H4 (cell line): ENCODE data around the gene ABCA6. TPM values are rescaled to one million over a fixed set of nuclear protein-coding genes. Genes with fewer than 3 reads are reported as not detected.
A peak's percentile ranks its signal among the peaks of the same experiment; 100 is the strongest.
"Not testable (repeated sequence)": the region's sequence is repeated elsewhere in the genome, so short reads cannot be mapped to it uniquely, and the experiment has no call there.

Experiments
- DNase-seq: peaks from one replicate; pipeline ENCODE4 v3.0.0-alpha.2; 2015; ENCODE audit warnings: low spot score
- total RNA-seq: library from RNA; depleted of rRNA; stranded (reverse); fragments of >200 nt; shearing (Covaris generic); gene quantifications from 2 replicates; pipeline ENCODE4 v1.2.3, GENCODE V29; 2014; rRNA removed

The ABCA6 gene, protein sequence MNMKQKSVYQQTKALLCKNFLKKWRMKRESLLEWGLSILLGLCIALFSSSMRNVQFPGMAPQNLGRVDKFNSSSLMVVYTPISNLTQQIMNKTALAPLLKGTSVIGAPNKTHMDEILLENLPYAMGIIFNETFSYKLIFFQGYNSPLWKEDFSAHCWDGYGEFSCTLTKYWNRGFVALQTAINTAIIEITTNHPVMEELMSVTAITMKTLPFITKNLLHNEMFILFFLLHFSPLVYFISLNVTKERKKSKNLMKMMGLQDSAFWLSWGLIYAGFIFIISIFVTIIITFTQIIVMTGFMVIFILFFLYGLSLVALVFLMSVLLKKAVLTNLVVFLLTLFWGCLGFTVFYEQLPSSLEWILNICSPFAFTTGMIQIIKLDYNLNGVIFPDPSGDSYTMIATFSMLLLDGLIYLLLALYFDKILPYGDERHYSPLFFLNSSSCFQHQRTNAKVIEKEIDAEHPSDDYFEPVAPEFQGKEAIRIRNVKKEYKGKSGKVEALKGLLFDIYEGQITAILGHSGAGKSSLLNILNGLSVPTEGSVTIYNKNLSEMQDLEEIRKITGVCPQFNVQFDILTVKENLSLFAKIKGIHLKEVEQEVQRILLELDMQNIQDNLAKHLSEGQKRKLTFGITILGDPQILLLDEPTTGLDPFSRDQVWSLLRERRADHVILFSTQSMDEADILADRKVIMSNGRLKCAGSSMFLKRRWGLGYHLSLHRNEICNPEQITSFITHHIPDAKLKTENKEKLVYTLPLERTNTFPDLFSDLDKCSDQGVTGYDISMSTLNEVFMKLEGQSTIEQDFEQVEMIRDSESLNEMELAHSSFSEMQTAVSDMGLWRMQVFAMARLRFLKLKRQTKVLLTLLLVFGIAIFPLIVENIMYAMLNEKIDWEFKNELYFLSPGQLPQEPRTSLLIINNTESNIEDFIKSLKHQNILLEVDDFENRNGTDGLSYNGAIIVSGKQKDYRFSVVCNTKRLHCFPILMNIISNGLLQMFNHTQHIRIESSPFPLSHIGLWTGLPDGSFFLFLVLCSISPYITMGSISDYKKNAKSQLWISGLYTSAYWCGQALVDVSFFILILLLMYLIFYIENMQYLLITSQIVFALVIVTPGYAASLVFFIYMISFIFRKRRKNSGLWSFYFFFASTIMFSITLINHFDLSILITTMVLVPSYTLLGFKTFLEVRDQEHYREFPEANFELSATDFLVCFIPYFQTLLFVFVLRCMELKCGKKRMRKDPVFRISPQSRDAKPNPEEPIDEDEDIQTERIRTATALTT (N-terminal part only)
- total RNA-seq, result 1.2 TPM in 1 of 2 replicates, not detected in the other

DNA sequence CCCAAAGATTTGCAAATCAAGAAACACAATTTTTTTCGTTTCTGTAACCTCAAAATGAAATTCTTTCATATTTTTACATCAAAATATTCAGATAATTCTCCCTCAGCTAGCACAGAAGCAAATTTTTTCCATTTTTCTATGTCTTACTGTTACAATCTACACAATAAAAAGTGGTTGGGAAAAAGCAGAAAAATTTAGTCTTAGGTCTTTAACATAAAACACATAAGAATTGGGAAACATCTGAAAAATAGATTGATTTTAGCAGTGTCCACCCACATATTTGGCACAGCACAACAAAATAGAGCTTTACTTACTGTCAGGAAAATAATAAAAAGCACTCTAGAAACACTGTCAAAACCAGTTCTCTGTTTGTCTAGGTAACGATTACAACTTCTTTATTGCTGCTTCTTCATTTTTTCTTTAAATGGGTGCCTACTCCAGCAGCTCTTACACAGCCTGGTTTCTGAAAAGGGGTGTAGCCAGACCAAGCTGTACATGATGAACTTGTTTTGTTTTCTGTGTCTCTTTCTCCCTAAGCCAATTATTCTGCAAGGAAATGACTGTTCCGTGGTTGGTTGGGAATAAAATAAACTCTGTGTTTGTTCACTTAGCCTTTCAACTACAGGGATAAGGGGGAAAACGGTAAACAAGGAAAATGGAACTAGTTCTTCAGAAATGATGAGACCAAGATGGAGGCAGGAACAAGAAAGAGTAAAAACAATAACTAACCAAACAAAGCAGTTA is at the start of gene ABCA6:
TSS of gene ABCA6 (minus strand) at position 465 of the 744 bp plus-strand sequence. CDS start 1,192 bp downstream, outside the sequence.
- peak; percentile 36 for DNase-seq

DNA sequence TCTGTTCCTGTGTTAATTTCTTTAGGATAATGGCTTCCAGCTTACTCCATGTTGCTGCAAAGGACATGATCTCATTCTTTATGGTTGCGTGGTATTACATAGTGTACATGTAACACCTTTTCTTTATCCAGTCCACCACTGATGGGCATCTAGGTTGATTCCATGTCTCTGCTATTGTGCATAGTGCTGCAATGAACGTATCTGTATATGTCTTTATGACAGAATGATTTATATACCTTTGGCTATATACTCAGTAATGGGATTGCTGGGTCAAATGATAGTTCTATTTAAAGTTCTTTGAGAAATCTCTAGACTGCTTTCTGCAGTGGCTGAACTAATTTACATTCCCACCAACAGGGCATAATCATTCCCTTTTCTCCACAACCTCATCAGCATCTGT is 47.1 kb upstream of the ABCA6 start:
- DNase-seq, result no peak

DNA sequence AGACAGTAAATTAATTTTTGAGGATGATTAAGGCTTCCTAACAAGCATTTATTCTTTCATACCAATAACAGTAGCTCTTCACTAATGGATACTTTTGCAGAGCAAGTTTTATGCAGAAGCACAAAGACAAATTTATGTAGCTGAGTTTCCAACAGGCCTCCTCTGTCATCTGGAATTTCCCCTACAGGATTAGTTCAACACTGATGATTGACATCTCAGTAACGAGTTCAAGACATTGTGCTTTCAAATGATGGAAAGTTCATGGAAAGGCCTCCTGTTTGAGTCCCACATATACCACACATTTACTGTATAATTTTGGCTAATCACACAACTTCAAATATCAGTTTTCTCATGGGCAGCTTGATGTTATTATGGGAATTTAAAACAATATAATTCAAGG is 46.4 kb upstream of the ABCA6 start:
- DNase-seq, result no peak

DNA sequence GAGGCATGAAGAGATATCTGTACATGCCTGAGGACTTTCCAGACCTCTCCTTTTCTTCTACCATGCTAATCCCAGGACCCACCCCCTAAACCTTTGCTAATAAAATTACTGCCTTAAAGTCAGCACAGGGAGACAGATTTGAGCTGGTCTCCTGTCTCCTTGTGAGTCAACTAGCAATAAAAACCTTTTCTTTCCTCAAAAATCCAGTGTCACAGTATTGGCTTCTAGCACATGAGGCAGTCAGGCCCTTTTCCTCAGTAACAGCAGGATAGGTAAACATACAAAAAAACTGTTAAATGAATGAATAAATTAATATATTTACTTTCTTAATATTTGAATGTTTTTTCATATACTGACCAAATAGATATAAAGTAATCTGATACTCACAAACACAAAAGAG is 45.6 kb upstream of the ABCA6 start:
- DNase-seq, result no peak

DNA sequence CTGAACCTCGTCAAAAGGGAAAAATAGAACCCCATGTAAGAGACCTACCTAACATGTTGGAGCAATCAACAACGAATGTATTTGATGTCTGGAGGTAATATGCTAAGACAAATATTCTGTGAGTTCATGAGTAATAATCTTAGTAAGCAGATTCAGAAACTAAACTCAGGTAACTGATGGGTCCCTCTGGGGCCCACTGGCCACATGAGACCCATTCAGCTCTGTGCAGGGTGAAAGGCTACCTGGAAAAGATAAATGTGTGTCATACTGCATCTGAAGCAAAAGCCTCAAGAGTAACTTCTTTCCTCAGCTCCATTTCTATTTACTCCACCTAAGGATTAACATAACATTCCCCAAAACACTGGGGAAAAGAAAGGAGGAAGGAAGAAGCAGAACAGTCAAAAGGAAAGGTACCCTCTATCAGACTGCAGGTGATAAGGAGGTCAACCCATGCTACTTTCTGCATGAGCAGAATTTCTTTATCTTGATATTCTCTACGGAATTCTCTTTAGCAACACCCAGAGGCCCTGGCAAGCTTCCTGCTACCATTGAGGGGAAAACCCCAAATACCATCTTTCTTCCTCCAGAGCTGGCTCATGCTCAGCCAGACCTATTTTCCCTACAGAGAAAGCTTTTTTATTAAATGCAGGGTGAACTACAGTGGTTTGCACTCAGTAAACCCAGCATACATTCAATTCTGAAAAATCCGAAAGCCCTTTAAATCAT is 37.7 kb upstream of the ABCA6 start:
- DNase-seq, result no peak

DNA sequence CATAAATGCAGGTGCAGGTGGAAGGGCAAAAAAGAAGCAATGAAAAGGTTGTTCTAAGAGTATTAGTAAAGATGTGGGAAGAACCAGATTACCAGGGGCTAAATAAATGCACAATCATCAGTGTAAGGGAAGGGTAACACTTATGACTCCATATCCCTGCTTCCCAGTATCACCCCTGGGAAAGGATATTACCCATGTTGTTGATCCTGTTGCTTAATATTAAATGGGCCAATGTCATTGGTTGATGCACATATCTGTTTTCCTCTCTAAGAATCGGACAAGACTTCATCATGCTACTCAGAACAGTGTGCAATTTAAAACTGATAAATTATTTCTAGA is 34.7 kb upstream of the ABCA6 start:
- no peak for DNase-seq

DNA sequence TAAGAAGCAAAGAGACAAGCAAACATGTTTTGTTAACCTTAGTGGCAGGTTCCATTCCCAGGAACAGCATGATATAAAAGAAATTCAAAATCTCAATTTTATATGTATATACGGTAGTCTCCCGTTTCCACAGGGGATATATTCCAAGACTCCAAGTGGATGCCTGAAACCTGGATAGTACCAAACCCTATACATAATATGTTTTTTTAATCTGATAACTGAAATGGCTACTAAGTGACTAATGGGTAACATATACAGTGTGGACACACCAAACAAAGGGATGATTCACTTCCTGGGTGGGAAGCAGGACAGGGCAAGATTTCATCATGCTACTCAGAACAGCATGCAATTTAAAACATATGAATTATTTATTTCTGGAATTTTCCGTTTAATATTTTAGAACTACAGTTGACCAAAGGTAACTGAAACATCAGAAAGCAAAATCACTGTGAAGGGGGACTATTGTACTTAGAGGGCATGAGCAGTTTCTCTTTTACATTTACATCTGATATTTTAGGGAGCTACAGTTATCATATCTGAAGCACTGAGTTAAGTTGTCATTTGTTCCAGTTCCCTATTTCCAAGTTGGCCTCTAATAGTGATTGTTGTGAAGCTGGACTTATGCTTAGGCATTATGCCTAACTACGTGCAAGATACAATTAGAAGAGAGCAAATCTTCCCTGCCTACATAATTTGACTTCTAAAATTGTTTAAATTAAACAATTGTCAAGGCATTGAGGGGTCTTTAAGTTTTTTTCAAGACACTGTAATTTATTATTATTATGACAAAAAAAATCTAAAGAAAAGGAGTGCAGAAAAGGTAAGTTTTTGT is 34.1 kb upstream of the ABCA6 start:
- DNase-seq, result peak; percentile 86

DNA sequence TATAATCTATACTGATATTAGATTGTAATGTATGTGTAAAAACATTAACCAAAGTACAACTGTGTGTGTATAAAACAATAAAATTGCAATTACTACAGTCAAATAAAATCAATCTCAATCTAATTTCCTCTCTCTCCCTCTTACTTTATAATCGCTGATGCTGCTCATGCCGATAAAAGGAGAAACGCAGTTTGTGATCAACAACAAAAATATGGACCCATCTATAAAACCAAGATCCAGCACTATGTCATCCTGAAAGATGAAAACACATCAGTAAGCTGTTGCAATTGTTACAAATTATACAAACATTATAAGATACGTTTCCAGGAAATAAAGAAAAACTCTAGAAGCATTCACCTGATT is 33.5 kb upstream of the ABCA6 start:
- DNase-seq, result no peak

DNA sequence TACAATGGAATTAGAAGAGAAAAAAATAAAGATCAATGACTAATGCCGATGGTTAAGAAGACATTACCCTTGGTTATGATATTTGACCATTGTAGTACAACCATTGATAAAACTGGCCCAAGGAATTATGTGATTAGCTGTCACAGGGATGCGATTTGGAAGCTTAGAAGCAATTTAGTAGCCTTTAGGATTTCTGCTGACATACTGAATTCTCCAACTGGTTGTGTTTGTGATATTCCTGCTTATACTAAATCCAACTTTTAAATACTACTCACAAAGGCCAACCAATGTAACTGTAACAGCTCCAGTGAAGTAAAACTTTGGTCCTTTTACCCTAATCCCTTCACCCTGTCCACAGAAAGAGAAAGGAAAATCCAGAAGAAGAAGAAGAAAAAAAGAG is 31.4 kb upstream of the ABCA6 start:
- no peak for DNase-seq

DNA sequence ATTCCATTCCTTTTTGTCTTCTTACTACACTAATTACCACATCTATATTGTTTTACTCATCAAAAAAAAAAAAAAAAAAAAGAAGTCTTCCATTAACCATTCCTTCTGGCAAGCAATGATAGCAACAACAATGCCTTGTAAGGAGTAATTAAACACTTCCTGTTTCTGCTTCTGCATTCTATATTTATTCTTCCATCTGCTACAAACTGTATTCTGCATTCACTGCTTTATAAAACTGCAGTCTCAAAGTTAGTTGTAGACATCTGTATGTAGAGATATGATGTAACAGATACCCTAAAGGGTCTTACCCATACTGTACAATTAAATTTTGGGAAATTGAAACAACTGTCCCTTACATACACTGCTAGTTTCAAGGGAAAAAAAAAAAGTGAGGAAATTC is 28.7 kb upstream of the ABCA6 start:
- no peak for DNase-seq

DNA sequence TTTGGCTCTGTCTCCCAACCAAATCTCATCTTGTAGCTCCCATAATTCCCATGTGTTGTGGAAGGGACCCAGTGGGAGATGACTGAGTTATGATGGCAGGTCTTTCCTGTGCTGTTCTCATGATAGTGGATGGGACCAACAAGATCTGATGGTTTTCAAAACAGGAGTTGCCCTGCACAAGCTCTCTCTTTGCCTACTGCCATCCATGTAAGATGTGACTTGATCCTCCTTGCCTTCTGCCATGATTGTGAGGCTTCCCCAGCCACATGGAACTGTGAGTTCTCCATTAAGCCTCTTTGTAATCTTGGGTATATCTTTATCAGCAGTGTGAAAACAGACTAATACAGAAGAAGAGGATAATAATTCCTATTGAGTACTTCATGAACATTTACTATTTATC is 26.9 kb upstream of the ABCA6 start:
- DNase-seq, result not testable (repeated sequence)

DNA sequence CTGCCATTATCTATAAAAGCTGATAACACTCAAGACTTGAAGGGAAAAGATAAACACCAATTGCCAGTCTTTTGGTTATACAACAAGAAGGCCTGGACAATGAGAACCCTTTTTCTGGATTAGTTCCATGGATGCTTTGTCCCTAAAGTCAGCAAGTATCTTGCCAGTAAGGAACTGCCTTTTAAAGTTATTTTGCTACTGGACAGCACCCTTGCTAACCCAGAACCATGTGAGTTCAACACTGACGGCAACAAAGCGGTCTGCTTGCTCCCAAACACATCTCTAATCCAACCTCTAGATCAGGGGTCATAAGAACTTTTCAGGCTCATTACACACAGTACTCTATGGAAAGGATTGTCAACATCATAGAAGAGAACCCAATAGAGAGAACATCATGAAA is 25.3 kb upstream of the ABCA6 start:
- DNase-seq, result no peak

DNA sequence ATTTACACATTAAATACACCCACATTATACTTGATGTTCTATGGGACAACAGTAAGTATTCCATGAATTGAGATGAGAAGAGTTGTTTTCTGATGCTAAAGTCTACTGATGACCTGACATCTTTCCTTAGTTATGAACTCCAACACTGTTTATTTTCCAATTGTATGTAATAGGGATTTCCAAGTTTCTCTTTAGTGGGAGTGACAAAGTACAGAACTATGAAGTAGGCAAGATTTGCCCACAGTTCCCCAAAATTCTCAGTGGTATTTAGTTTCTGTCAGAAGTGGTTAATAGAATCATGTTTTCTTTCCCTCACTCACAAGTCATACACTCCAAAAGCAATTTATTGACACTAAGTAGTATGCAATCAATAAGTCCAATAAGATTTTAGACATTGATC is 22.5 kb upstream of the ABCA6 start:
- DNase-seq, result no peak

DNA sequence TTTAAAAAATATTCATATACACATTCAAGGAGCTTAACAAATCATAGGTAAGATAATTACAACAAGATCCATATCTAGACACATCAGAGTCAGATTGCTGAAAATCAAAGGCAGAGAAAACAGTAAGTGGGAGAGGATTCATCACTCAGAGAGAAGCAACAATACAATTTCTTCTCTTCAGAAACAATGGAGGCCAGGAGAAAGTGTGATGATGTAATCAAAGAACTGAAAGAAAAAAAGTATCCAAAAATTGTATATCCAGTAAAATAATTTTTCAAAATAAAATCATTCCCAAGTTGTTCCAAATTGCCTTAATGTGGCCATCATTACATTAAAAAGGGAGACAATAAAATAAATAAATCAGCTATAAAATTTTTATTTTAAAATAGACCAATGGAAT is 17.7 kb upstream of the ABCA6 start:
- DNase-seq, result no peak

DNA sequence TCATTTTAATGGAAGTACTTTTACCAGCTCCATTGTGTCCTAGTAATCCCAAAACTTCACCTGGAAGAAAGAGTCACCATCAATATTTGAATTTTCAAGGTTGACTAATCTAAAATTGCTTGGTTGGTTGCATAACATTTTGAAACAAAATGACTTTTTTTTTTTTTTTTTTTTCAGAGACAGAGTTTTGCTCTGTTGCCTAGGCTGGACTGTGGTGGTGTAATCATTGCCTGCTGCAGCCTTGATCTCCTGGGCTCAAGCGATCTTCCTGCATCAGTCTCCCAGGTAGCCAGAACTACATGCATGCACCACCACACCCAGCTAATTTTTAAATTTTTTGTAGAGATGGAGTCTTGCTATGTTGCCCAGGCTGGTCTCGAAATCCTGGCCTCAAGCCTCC is 12.6 kb upstream of the ABCA6 start:
- no peak for DNase-seq

DNA sequence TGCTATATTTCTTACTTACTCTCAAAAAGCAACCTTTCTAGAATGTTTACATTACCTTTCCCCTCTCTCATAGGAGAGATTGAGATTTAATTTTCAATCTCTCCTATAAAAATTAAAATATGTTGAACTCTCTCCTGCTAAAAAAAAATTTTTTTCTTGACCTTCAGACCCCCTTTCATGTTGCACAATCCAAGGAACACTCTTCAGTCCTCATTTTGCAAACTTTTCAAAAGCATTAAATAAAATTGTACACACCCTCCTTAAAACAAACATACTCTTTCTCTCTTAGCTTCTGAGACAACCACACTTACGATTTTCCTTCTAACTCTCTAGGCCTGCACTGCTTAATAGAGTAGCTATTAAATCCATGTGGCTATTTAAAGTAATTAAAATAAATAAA is 8.6 kb upstream of the ABCA6 start:
- DNase-seq, result no peak

DNA sequence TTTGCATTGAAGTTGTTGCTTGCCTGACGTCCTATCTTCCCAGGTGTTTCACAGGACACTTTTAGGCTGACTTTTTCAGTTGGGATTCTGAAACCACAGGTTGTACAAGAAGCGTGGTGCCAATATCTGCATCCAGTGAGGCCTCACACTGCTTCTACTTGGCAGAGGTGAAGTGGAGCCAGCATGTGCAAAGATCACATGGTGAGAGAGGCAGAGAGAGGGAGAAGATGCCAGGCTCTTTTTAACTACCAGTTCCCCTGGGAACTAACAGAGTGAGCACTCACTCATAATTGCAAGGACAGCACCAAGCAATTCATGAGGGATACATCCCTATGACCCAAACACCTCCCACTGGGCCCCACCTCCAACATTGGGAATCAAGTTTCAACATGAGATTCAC is 5.8 kb upstream of the ABCA6 start:
- DNase-seq, result no peak

DNA sequence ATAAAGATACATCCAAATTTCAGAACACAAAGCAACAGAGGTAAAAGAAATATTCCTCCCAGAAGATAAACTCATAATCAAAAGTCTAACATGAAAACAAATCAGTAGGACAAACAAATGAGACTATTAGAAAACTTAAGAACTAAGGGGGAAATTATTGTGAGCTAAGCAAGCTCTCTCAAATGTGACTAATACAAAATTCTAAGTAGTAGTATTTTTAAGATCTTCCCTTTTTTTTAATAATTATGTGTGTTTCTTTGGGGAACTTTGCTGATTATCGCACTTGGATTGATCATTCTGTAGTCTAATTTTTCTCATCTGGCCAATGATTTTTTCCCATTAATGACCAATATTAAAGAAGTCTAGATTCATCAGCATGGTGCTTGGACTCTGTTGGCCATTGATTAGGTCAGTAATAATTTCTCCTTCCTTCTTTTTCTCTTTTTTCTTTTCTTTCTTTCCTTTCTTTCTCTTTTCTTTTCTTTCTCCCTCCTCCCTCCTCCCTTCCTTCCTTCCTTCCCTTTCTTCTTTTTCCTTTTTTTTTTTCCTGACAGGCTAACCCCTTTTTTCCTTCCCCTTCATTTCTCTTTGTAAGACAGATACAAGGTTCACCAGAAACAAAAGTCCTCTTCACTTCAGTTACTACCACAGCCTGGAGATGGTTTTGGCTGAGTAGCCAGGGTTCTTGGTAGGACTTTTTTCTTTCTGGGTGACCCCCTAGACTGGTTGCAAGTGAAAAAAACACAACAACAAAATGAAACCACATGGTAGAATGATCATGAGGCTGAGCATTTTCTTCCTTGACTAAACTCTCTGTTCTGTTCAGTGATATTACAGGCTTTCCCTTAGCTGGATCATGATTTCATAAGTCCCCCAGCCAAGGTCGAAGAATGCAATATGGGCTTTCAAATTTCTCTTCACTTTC is 2.9 kb upstream of the ABCA6 start:
- no peak for DNase-seq

DNA sequence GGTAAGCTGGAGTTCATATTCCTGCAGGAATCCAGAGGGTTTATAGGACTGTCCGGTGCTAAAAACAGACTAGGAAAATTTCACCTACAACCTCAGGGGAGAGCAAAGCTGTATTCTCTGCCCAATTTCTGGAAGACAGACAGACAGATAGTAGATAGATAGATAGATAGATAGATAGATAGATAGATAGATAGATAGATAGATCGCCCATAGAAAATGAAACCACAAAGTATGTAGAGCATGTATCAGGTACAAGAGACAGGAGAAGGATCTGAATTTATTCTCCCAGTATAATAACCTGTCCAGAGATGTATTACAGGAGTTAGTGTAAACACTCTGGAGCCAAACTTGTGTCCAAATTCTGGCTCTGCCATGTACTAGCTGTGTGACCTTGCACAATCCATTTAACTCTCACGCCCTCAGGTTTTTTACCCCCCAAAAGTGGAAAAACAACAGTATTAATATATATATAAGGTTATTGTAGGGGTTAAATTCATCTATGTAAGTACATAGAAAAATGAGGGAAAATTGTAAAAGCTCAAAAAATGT is 2.1 kb upstream of the ABCA6 start:
- DNase-seq, result no peak
